H1 (cell line): ENCODE data around the gene EFEMP2. TPM values are rescaled to one million over a fixed set of nuclear protein-coding genes. Genes with fewer than 3 reads are reported as not detected.

Source experiments
- BACH1 ChIP-seq: IDR thresholded peaks from 2 replicates; pipeline ENCODE4 v1.6.1; 2012; ENCODE audit warnings: low read length, improper control_type of control experiment
- BCL11A ChIP-seq, 2 experiments: IDR thresholded peaks; one replicate each; pipeline ENCODE4 v1.6.1; 2011; ENCODE audit warnings: low read depth in 2 of 2, low read length in 2 of 2, mild to moderate bottlenecking in 2 of 2
- BRCA1 ChIP-seq: IDR thresholded peaks from 2 replicates; pipeline ENCODE4 v1.6.1; 2012; ENCODE audit warnings: low read depth, low read length, improper control_type of control experiment
- CBX8 ChIP-seq: fragments of 300-800, 300-1000 bp; sonication (generic); IDR thresholded peaks from 2 replicates; pipeline ENCODE4 v1.7.1; 2016; ENCODE audit warnings: low read depth, low read length, borderline replicate concordance
- CEBPB ChIP-seq: IDR thresholded peaks from 2 replicates; pipeline ENCODE4 v1.6.1; 2012; ENCODE audit warnings: low read depth, low read length
- EGR1 ChIP-seq: IDR thresholded peaks from 2 replicates; pipeline ENCODE4 v1.6.1; 2011; ENCODE audit warnings: low read depth, low read length, borderline replicate concordance
- GABPA ChIP-seq: IDR thresholded peaks from 2 replicates; pipeline ENCODE4 v1.6.1; 2011; ENCODE audit warnings: mild to moderate bottlenecking, low read length, moderate library complexity, borderline replicate concordance; ENCODE audit not compliant: insufficient read depth
- GTF2F1 ChIP-seq: IDR thresholded peaks from 2 replicates; pipeline ENCODE4 v1.6.1; 2012; ENCODE audit warnings: low read depth, low read length, improper control_type of control experiment, borderline replicate concordance
- MAFK ChIP-seq: IDR thresholded peaks from 2 replicates; pipeline ENCODE4 v1.6.1; 2012; ENCODE audit warnings: low read depth, mild to moderate bottlenecking, improper control_type of control experiment, low read length
- NRF1 ChIP-seq: IDR thresholded peaks from 2 replicates; pipeline ENCODE4 v1.6.1; 2011; ENCODE audit warnings: mild to moderate bottlenecking, low read depth, low read length, improper control_type of control experiment
- POLR2A ChIP-seq, 2 experiments: IDR thresholded peaks; 1 replicate in 1 of 2; 2 replicates in 1 of 2; pipeline ENCODE4 v1.6.1; 2011; ENCODE audit warnings: low read depth in 2 of 2, low read length in 2 of 2, mild to moderate bottlenecking in 2 of 2; ENCODE audit errors: control extremely low read depth in 1 of 2
- POU5F1 ChIP-seq: IDR thresholded peaks from 2 replicates; pipeline ENCODE4 v1.6.1; 2011; ENCODE audit warnings: low read depth, mild to moderate bottlenecking, low read length, moderate library complexity
- RBBP5 ChIP-seq: IDR thresholded peaks from 2 replicates; pipeline ENCODE4 v1.7.1; 2012; ENCODE audit warnings: low read depth, mild to moderate bottlenecking, inconsistent platforms, low read length, moderate library complexity, borderline replicate concordance
- RXRA ChIP-seq: IDR thresholded peaks from 2 replicates; pipeline ENCODE4 v1.6.1; 2011; ENCODE audit warnings: low read depth, mild to moderate bottlenecking, low read length, moderate library complexity; ENCODE audit not compliant: insufficient read depth
- SIN3A ChIP-seq, 2 experiments: IDR thresholded peaks in 1 of 2; conservative IDR thresholded peaks in 1 of 2; 2 replicates each; pipeline ENCODE4 v1.6.1; 2011 to 2012; ENCODE audit warnings: low read length in 2 of 2, improper control_type of control experiment in 1 of 2, low read depth in 1 of 2, mild to moderate bottlenecking in 1 of 2
- SIX5 ChIP-seq: IDR thresholded peaks from 2 replicates; pipeline ENCODE4 v1.6.1; 2011; ENCODE audit warnings: mild to moderate bottlenecking, low read depth, low read length
- TAF1 ChIP-seq: IDR thresholded peaks from 2 replicates; pipeline ENCODE4 v1.6.1; 2011; ENCODE audit warnings: mild to moderate bottlenecking, low read depth, low read length
- polyA plus RNA-seq, 7 experiments: library from polyadenylated mRNA; depleted of rRNA in 3 of 7; stranded (reverse) in 5 of 7; unstranded in 2 of 7; fragments of >200 nt in 5 of 7; fragments of 200-250 nt in 2 of 7; gene quantifications; 1 replicate in 5 of 7; 2 replicates in 1 of 7; 4 replicates in 1 of 7; pipeline versions ENCODE4 v1.2.1 to v1.2.3, GENCODE V29; 2011 to 2013; ENCODE audit warnings: missing spikeins in 2 of 7, mixed read lengths in 2 of 7
- total RNA-seq: library from RNA; stranded (reverse); fragmentation: NEBNext Ultra II Directional; extraction: Animal tissue kit (Norgen Biotek cat#: 25700); gene quantifications from 2 replicates; pipeline ENCODE4 v1.2.1, GENCODE V29; 2021
- TF ChIP-seq, protein P1 (sequence below): IDR thresholded peaks from 2 replicates; pipeline ENCODE4 v1.6.1; 2012; ENCODE audit warnings: low read length, inconsistent platforms
- TF ChIP-seq, protein P2 (sequence below): IDR thresholded peaks from 2 replicates; pipeline ENCODE4 v1.6.1; 2012; ENCODE audit warnings: inconsistent platforms
- TF ChIP-seq, protein P3 (sequence below): IDR thresholded peaks from 2 replicates; pipeline ENCODE4 v1.6.1; 2011; ENCODE audit warnings: low read depth, mild to moderate bottlenecking, low read length; ENCODE audit not compliant: insufficient read depth
- TF ChIP-seq, protein P4 (sequence below): IDR thresholded peaks from 2 replicates; pipeline ENCODE4 v1.6.1; 2012; ENCODE audit warnings: inconsistent platforms

The EFEMP2 gene
- total and polyA plus RNA-seq, 2 of the 8 experiments (the other 6 are each of a cell fraction or from before 2014, with no cell fraction given), result 8.8 to 17.2 TPM

DNA sequence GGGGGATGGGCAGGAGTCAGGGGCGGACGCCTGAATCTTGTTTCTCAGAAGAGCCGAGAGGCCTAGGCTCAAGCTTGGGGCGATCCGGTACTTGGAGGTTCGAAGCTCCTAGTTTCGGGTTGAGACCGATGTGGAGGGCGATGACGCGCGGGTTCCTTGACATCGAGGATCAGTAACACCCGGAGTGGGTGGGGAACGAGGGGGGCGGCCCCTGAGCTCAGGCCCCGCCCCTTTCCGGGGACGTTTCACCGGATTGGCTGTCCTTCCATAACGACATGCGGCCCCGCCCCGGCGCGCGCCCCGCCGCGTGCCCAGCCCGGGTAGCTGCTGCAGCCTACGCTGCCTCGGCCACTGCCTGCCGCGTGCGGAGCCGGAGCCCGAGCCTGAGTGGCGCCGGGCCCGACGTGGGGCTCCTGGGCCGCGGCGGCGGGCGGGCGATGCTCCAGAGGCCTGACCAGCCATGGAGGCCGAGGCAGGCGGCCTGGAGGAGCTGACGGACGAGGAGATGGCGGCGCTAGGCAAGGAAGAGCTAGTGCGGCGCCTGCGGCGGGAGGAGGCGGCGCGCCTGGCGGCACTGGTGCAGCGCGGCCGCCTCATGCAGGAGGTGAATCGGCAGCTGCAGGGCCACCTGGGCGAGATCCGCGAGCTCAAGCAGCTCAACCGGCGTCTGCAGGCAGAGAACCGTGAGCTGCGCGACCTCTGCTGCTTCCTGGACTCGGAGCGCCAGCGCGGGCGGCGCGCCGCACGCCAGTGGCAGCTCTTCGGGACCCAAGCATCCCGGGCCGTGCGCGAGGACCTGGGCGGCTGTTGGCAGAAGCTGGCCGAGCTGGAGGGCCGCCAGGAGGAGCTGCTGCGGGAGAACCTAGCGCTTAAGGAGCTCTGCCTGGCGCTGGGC is 18.0 kb upstream of the EFEMP2 start, which contains the start of gene CCDC85B (continued):
- TF ChIP-seq, protein P1, sequence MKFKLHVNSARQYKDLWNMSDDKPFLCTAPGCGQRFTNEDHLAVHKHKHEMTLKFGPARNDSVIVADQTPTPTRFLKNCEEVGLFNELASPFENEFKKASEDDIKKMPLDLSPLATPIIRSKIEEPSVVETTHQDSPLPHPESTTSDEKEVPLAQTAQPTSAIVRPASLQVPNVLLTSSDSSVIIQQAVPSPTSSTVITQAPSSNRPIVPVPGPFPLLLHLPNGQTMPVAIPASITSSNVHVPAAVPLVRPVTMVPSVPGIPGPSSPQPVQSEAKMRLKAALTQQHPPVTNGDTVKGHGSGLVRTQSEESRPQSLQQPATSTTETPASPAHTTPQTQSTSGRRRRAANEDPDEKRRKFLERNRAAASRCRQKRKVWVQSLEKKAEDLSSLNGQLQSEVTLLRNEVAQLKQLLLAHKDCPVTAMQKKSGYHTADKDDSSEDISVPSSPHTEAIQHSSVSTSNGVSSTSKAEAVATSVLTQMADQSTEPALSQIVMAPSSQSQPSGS, result no peak
- 0 out of 2 replicates have a peak, but pooled peaks have one; percentile 15 for TF ChIP-seq GABPA
- TF ChIP-seq SIN3A (conservative IDR thresholded peaks at IDR 0.05 in 1 of 2, IDR thresholded peaks at IDR 0.05 in 1 of 2; ENCODE audit: low read depth in 1 of 2, low read length in 2 of 2), result no peak; a peak in 1 of 4 replicates
- no peak for TF ChIP-seq BRCA1
- TF ChIP-seq POU5F1, result no peak
- TF ChIP-seq BCL11A (IDR thresholded peaks at IDR 0.05; ENCODE audit: low read depth in 2 of 2, low read length in 2 of 2), result no peak
- no peak for TF ChIP-seq RXRA
- TF ChIP-seq BACH1, result no peak
- no peak for TF ChIP-seq NRF1
- no peak for TF ChIP-seq MAFK
- TF ChIP-seq, protein P2, sequence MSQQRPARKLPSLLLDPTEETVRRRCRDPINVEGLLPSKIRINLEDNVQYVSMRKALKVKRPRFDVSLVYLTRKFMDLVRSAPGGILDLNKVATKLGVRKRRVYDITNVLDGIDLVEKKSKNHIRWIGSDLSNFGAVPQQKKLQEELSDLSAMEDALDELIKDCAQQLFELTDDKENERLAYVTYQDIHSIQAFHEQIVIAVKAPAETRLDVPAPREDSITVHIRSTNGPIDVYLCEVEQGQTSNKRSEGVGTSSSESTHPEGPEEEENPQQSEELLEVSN, result peak; percentile 65
- no peak for TF ChIP-seq EGR1
- TF ChIP-seq, protein P3, sequence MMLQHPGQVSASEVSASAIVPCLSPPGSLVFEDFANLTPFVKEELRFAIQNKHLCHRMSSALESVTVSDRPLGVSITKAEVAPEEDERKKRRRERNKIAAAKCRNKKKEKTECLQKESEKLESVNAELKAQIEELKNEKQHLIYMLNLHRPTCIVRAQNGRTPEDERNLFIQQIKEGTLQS, result no peak
- peak in 1 of 2 experiments; percentile 81; a peak in 2 of 3 replicates for TF ChIP-seq POLR2A (IDR thresholded peaks at IDR 0.05; ENCODE audit: control extremely low read depth in 1 of 2, low read depth in 2 of 2, low read length in 2 of 2)
- TF ChIP-seq RBBP5, result peak; percentile 42; the same call in 1 of the 2 replicates
- no peak for TF ChIP-seq SIX5
- no peak for TF ChIP-seq GTF2F1
- TF ChIP-seq CEBPB, result no peak
- peak; percentile 77 for TF ChIP-seq TAF1
- no peak for TF ChIP-seq CBX8
- TF ChIP-seq, protein P4, sequence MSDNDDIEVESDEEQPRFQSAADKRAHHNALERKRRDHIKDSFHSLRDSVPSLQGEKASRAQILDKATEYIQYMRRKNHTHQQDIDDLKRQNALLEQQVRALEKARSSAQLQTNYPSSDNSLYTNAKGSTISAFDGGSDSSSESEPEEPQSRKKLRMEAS, result peak; percentile 89
